ENCODE results near the gene RABGAP1L.

Gene RABGAP1L

DNA sequence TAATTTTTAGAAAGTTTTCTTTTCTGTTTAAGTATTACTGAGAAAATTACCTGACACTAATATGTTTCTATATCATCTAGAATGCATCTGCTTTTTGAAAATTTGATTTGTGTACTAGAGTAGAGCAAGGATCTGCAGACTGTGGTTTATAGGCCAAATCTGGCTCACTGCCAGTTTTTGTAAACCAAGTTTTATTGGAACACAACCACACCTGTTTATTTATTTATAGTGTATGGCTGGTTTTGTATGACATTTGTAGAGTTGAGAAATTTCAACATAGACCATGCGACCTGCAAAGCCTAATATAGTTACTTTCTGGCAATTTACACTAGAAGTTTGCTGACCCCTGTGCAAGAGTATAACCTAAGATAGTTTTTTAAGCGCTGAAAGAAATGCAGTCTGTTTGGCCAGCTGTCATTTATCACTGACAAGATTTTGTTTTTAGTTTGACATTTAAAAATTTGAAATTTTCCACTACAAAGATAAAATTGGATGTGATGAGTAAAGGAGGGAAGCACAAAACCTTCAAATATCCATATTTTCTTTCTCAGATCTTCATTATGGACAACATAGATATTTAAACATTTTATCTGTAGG lies 804.3 kb downstream of the RABGAP1L start:
- no peaks in the 10 kb centered on the region for H3K27me3 Mint-ChIP-seq
- ATAC-seq: no peak
- H3K4me3 Mint-ChIP-seq: no peak overlapping the region
- H3K27ac Mint-ChIP-seq: peak overlapping the region; percentile 73
- peaks cover under 1% of the 10 kb centered on the region for H3K36me3 Mint-ChIP-seq
- H3K4me1 Mint-ChIP-seq: peaks cover 39% of the 10 kb centered on the region
- H3K9me3 Mint-ChIP-seq: no peaks in the 10 kb centered on the region

DNA sequence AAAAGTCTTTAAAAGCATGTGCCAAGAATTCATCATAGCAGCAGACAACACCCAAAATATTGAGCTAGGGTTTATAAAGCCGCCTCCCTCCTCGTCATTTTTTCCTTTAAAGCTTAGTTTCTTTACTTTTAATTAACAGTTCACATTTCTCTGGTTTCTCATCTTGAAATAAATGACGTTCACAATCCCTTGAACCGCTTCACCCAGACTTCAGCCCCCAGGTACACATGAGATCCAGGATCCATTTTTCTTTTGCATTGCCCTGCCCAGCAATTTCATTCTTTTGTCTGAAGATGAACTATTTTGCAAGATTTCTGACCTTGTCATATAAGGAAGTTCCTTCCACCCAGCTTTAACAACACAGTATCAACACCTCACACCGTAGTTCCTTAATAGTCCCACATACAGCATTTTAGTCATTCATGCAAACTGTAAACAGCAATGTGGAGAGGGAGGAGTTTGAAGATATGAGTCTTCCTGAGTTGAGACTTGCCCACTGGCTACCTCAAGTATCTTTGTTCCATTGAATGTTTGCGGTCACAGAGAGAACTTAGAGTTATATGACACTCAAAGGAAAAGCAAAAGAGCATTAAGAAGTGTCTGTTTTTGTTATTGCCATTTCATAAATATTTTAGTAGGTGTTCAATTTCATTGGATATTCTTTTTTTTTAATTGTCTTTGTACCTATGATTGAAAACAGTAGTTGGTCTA lies 805.1 kb downstream of the RABGAP1L start:
- Mint-ChIP-seq H3K4me1 (peaks cover 47% of the 10 kb centered on the region), H3K27me3 (no peaks in the 10 kb centered on the region), H3K9me3 (no peaks in the 10 kb centered on the region), H3K4me3 (peak overlapping the region; percentile 73), H3K27ac (peak overlapping the region; percentile 73), H3K36me3 (no peaks in the 10 kb centered on the region)
- ATAC-seq: peak; percentile 88

DNA sequence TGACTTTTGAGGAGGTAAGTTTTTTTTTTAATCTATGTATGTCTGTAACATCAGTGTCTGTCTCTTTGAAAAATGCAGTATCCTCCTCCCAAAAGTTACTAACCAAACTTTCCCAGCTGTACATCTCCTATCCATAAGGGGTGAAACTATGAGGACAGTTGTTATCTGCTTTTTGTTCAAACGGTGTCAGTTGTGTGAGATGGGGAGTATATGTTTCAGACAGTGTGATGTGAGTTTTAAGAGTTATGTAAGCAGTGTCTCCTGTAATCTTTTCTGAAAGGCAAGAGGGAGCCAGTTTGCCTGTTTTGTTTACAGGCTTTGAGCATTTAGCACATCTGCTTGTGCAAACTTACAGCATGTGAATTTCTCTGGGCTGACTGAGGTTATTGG lies 805.6 kb downstream of the RABGAP1L start:
- Mint-ChIP-seq H3K9me3 (no peaks in the 10 kb centered on the region), H3K27me3 (no peaks in the 10 kb centered on the region), H3K4me1 (peaks cover 52% of the 10 kb centered on the region), H3K27ac (peak overlapping the region; percentile 73), H3K4me3 (peak overlapping the region; percentile 73), H3K36me3 (peaks cover 4% of the 10 kb centered on the region)
- peak; percentile 15 for ATAC-seq

DNA sequence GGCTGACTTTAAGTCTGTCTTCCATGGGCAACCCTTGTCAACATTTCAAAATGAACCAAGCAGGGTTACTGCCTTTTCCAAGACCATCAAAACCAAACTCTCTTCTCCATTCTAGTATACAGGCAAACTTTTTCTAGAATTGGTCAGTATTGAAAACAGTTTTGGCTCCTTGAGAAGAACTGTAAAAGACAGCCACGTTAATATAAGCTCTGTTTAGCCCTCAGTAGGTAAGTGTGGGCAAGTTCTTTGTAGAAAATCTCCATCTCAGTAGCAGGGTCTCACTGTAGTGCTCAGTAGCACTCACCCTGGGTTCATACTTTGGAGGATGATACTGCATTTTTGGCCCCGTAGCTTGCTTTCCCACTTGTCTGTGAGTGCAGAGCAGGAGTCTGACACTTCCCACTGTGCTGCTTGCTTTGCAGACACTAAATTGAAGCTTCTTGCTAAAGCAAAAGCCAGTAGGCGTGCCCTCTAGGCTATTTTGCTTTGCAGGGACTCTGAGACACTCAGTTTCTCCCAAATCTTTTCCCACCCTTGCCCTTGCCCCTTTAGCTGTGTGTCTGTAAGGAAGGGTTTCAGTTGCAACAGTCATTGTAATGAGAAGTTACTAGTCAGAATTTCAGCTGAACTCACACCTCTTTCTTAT lies 806.2 kb downstream of the RABGAP1L start:
- Mint-ChIP-seq H3K27ac (peak overlapping the region; percentile 73), H3K4me3 (peak overlapping the region; percentile 73), H3K9me3 (no peaks in the 10 kb centered on the region), H3K27me3 (no peaks in the 10 kb centered on the region), H3K36me3 (peaks cover 7% of the 10 kb centered on the region), H3K4me1 (peaks cover 56% of the 10 kb centered on the region)
- ATAC-seq: no peak

DNA sequence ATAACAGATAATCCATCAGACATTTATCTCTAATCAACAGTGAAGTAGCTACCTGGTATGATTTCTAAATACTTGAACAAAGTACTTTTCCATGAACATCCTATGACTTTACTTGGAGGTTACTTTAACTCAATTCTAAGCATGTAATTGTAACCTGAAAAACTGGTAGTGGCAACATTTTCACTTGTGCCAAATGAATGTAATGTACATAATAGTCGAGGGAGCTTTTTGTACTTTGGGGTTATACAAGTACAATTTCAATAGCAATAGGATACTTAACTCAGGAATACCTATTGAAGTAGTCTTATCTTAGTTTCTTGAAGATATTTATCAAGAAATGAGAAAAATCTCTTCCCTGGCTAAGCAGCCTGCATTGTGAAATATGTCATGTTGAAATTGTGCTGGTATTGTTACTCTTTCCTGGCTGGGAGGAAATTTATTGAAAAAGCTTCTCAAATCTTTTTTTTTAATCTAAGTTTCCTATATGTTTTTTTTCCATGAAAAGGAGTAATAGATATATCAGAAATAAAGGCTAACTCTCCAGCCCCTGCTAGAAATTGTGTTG lies 806.8 kb downstream of the RABGAP1L start:
- Mint-ChIP-seq H3K4me3 (peak overlapping the region; percentile 73), H3K4me1 (peaks cover 56% of the 10 kb centered on the region), H3K27me3 (no peaks in the 10 kb centered on the region), H3K36me3 (peaks cover 7% of the 10 kb centered on the region), H3K9me3 (no peaks in the 10 kb centered on the region), H3K27ac (peak overlapping the region; percentile 73)
- ATAC-seq: no peak

DNA sequence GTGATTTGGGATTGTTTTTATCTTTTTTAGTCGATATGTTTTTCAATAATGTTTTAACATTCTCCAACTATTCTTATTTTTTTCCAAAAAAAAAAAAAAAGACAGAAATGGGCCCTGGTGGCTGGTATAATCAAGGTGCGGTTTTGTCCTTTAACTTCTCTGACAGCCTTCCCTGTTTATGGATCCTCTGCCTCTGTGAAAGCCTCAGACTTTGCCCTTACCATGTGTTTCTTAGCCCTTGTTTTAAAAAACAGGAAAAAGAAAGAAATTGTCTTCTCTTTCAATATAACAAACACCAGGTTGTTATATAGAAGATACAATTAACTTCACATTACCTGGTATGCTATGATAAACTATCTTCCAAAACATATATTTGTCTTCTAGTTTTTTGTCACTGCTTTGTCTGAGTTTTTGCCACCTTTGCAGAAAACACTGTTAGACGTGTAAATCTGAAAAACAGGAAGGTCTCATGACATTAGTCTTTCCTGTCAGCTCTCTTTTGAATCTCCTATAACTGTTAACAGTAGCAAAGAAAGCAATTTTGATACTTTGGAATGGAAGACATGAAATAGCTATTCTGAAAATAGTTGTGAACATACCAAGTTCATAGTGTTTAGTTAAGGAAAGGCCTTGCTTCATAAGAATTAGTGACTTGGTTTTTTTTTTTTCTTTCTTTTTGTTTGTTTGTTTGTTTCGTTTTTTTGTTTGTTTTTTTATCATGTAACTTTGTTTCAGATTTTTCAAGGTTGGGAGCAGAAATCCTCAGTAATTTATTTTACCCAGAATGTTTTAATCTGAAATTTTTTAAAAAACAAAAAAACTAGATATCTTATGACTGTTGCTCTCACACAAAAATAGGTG lies 808.8 kb downstream of the RABGAP1L start:
- no peaks in the 10 kb centered on the region for H3K9me3 Mint-ChIP-seq
- peaks cover 67% of the 10 kb centered on the region for H3K4me1 Mint-ChIP-seq
- H3K36me3 Mint-ChIP-seq: peaks cover 13% of the 10 kb centered on the region
- peak overlapping the region; percentile 42 for H3K4me3 Mint-ChIP-seq
- no peaks in the 10 kb centered on the region for H3K27me3 Mint-ChIP-seq
- no peak for ATAC-seq
- peak overlapping the region; percentile 73 for H3K27ac Mint-ChIP-seq

DNA sequence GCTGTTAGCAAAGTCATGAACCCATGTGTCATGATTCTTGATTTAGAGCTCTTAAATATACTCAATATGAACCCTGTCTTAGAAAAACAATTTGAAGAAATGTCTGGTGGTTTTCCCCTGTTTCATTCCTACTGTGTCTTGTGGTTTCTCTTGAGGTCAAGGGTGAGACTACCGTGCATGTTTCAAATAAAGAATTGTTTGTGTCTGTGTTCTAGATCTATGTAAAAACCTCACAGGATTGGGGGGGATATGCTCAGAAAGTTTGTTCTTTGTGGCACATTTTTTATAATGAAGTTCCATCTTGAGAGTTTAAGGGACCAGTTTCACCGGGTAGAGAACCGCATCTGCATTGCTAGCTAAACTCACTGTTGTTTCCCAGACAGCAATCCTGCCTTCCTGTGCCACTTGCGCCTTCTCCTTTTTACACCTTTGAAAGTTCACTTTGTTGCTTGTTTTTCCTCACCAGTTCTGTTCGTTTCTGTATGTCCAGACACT lies 809.5 kb downstream of the RABGAP1L start:
- ATAC-seq: peak; percentile 85
- Mint-ChIP-seq H3K27ac (peak overlapping the region; percentile 73), H3K36me3 (peaks cover 17% of the 10 kb centered on the region), H3K9me3 (no peaks in the 10 kb centered on the region), H3K27me3 (no peaks in the 10 kb centered on the region), H3K4me3 (peak overlapping the region; percentile 42), H3K4me1 (peaks cover 64% of the 10 kb centered on the region)

DNA sequence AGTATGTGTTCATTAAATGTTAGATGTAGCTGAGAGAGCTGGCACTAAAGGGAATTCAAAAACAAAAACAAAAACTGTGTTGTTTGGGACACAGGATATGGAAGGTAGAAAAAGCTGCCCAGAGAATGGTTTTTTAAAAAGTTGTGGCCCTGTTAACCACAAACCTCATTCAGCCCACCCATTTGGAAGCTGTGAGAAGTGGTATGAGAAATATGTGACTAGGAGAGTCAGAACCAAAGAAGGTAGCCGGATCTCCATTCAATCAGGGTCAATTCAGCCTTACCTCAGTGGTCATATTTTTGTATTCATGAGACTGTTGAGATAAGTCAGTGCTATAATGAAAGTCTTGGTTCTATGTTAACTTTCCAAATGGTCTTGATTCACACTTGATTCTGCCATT lies 810.7 kb downstream of the RABGAP1L start:
- H3K4me3 Mint-ChIP-seq: no peak overlapping the region
- H3K4me1 Mint-ChIP-seq: peaks cover 52% of the 10 kb centered on the region
- no peaks in the 10 kb centered on the region for H3K27me3 Mint-ChIP-seq
- H3K36me3 Mint-ChIP-seq: peaks cover 28% of the 10 kb centered on the region
- ATAC-seq: peak; percentile 51
- peak overlapping the region; percentile 73 for H3K27ac Mint-ChIP-seq
- H3K9me3 Mint-ChIP-seq: no peaks in the 10 kb centered on the region

DNA sequence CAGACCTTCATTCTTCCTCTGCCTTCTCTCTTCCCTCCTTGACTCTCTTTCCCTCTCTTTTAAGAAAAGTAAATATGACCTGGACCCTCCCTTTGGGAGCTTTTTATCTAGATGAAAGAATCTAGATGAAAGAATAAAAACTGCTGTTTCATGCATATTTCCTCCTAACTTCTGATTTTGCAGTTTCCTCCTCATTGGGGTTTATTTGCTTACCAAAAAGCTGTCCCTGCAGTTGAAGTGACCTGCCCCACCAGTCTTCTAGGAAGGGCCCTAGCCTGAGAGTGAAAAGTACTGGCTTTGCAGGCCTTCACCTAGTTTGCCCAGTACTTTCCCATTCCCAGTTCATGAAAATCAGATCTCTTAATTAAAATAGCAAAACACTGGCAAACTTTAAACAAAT lies 812.1 kb downstream of the RABGAP1L start:
- ATAC-seq: no peak
- H3K9me3 Mint-ChIP-seq: no peaks in the 10 kb centered on the region
- peaks cover 42% of the 10 kb centered on the region for H3K36me3 Mint-ChIP-seq
- no peak overlapping the region for H3K4me3 Mint-ChIP-seq
- peak overlapping the region; percentile 73 for H3K27ac Mint-ChIP-seq
- peaks cover 39% of the 10 kb centered on the region for H3K4me1 Mint-ChIP-seq
- H3K27me3 Mint-ChIP-seq: no peaks in the 10 kb centered on the region

DNA sequence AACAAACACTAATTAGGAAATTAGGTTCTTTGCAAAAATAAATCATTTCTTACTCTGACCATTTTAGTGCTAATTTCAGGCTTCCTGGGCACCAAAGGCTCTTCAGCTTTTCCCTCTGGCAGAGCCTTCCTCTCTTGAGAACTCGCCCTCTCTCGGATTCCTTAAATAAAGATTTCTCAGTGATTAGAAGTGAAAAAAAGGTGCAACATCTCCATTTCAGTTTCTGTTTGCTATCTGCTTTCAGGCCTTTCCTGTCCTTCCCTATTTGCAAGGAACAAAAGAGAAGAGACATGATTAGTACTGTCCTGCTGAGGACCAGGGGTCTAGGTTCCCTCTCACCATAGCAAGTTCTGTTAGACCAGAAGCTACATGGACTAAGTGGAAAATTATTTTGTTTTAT lies 812.6 kb downstream of the RABGAP1L start:
- no peak overlapping the region for H3K4me3 Mint-ChIP-seq
- ATAC-seq: no peak
- H3K27me3 Mint-ChIP-seq: no peaks in the 10 kb centered on the region
- peak overlapping the region; percentile 73 for H3K27ac Mint-ChIP-seq
- peaks cover 43% of the 10 kb centered on the region for H3K36me3 Mint-ChIP-seq
- H3K4me1 Mint-ChIP-seq: peaks cover 36% of the 10 kb centered on the region
- H3K9me3 Mint-ChIP-seq: no peaks in the 10 kb centered on the region

DNA sequence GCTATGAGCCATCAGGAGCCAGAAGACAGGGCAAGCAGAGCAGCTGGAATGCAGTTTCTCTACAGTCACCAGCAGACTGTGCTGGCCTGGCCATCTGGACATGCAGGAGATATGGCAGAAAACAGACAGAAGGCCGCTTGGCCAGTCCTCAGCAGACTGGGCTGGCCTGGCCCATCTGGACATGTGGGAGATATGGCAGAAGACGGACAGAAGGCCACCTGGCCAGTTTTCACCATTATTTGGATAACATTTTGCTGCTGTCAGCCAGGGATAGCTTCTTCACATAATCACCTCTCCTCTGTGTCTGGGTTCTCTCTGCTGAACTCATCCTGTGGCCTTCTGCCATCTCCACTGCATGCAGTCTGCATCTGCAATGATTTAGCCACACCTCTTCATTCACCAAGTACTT lies 815.4 kb downstream of the RABGAP1L start:
- peaks cover 17% of the 10 kb centered on the region for H3K4me1 Mint-ChIP-seq
- no peaks in the 10 kb centered on the region for H3K27me3 Mint-ChIP-seq
- H3K27ac Mint-ChIP-seq: peak overlapping the region; percentile 55
- H3K36me3 Mint-ChIP-seq: peaks cover 47% of the 10 kb centered on the region
- H3K4me3 Mint-ChIP-seq: no peak overlapping the region
- ATAC-seq: no peak
- H3K9me3 Mint-ChIP-seq: no peaks in the 10 kb centered on the region

DNA sequence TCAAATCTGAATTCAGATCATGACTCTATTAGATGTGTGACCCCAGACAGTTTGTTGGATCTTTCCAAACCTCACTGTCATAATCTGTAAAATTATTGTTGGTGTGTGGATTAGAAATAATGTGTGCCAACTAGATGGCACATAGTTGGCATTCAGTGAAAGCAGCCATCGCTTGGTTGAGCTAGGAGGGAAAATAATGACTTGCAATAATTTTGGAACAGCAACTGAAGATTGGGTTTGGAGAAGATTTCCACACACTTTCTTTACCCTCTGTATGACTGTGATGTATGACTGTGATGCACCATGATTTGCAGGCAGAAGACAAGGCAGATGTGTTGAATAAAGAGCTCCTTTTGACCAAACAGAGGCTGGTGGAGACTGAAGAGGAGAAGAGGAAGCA lies 816.4 kb downstream of the RABGAP1L start:
- Mint-ChIP-seq H3K4me3 (no peak overlapping the region), H3K27me3 (no peaks in the 10 kb centered on the region), H3K9me3 (peaks cover 3% of the 10 kb centered on the region), H3K27ac (peak overlapping the region; percentile 37), H3K4me1 (peaks cover 18% of the 10 kb centered on the region), H3K36me3 (peaks cover 49% of the 10 kb centered on the region)
- no peak for ATAC-seq

DNA sequence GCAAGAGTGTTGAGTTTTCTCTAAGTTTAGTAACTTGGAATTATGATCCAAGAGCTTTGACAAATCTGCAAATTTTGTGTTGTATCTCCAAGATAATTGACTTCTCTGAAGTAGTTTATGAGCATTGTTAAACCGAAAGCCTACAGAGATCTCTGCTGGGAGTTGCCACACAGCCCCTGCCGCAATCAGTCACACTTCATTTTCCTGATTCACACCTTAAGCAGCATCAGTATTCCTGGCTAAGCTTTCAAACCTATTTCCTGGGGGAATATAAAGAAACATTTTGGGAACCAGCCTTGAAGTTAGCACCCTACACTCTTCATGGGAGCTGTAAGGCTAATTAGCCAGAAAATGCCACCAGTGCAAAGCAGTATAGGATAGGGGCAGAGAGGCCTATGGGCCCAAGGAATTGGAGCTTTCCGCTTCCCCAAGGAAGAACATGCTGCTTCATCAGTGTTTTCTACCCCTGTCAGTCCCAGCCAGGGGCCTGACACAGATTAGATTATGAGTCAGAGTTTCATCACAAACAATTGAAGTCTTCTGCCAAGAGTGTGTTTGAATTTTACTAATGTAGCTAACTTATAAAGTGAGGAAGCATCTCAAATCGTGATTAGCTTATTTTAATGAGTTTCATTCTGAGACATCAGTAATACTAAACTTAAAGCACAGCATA lies 817.3 kb downstream of the RABGAP1L start:
- H3K4me1 Mint-ChIP-seq: peaks cover 14% of the 10 kb centered on the region

DNA sequence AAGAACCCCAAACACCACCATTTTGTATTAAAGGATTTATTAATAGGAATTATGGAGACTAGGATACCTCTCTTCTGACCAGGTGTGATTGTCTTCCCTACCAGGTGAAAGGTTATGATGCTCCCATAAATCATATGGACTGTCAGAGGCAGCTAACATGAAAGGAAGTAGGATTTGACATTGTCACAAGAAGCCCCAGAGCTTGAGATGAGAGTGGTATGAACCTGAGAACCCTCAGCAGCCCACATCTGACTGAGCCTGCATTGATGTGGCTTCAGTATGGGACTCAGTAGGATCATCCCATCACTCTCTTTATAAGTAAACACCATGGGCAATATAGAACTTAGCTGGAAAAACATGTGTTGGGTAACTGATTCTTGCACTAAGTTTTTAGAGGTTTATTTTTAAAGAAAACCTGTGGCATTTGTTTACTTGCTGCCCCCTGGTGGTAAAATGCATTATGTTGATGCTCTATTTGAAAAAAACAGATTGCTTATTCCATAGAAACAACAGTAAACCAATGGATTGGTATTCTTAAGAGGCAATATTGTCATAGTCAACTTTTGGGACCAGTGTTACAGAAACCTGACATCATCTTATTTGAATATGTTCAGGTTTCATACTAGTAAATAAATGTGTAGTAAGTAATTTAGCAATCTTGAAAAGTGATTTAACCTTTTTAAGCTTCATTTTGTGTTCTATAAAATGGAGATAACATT lies 823.8 kb downstream of the RABGAP1L start:
- no peak overlapping the region for H3K27ac Mint-ChIP-seq
- H3K4me3 Mint-ChIP-seq: no peak overlapping the region
- H3K36me3 Mint-ChIP-seq: peaks cover 57% of the 10 kb centered on the region
- H3K9me3 Mint-ChIP-seq: peaks cover 3% of the 10 kb centered on the region
- no peaks in the 10 kb centered on the region for H3K27me3 Mint-ChIP-seq
- peaks cover 7% of the 10 kb centered on the region for H3K4me1 Mint-ChIP-seq
- ATAC-seq: no peak

More for the DNA sequence above, 817.3 kb downstream of the RABGAP1L start:
- Mint-ChIP-seq H3K4me3 (no peak overlapping the region), H3K9me3 (peaks cover 3% of the 10 kb centered on the region), H3K27me3 (no peaks in the 10 kb centered on the region), H3K27ac (peak overlapping the region; percentile 44), H3K36me3 (peaks cover 51% of the 10 kb centered on the region)
- ATAC-seq: no peak

Data from stimulated activated memory B cell treated with anti-CD40 and anti-IgM and Interleukin-4, amounts not matched to agents 10 μg/mL and 1 μg/mL and 100 μg/mL, for 72 hours (primary cell).